ENCODE results near the gene ABHD14A. TPM values are rescaled to one million over a fixed set of nuclear protein-coding genes. Genes with fewer than 3 reads are reported as not detected.

The ABHD14A gene
- total RNA-seq, 3 donors from 2014 or later: 6.3 to 14.8 (median 9.1) TPM

- Histone ChIP-seq H3K4me1 (ENCODE audit: low read depth) (peaks cover 12% of the 10 kb centered on the region), H3K36me3 (ENCODE audit: low read depth) (no peaks in the 10 kb centered on the region), H3K4me3 (no peak overlapping the region), H3K9me3 (no peaks in the 10 kb centered on the region)
- no peak for TF ChIP-seq CTCF (IDR thresholded peaks at IDR 0.05)
- no peak for ATAC-seq
- DNase-seq: peak; percentile 75 to 84 (median 81)
- intact Hi-C loops (cut with DNase I, micrococcal nuclease): no loop called here
These were observed 1.1 kb downstream of the ABHD14A start for GRCh38 chr3:51975852-51976549.

- H3K4me3 ChIP-seq: no peak overlapping the region
- H3K9me3 ChIP-seq: no peaks in the 10 kb centered on the region
- ATAC-seq: no peak
- DNase-seq: peak in 1 of 3 donors; percentile 27
- no peaks in the 10 kb centered on the region for H3K36me3 ChIP-seq (ENCODE audit: low read depth)
- intact Hi-C loops (cut with DNase I, micrococcal nuclease): no loop called here
- peaks cover 24% of the 10 kb centered on the region for H3K4me1 ChIP-seq (ENCODE audit: low read depth)
- TF ChIP-seq CTCF (IDR thresholded peaks at IDR 0.05): no peak
These were observed 2.7 kb downstream of the ABHD14A start for GRCh38 chr3:51977446-51978142.

- no peak for ATAC-seq
- H3K9me3 ChIP-seq: no peaks in the 10 kb centered on the region
- no peak overlapping the region for H3K4me3 ChIP-seq
- H3K4me1 ChIP-seq (ENCODE audit: low read depth): peaks cover 24% of the 10 kb centered on the region
- no peaks in the 10 kb centered on the region for H3K36me3 ChIP-seq (ENCODE audit: low read depth)
- intact Hi-C loops (cut with DNase I, micrococcal nuclease): no loop called here
- DNase-seq: no peak
- TF ChIP-seq CTCF (IDR thresholded peaks at IDR 0.05): no peak
These were observed 3.3 kb downstream of the ABHD14A start for GRCh38 chr3:51978143-51978502.

- DNase-seq: no peak
- intact Hi-C loops (cut with DNase I, micrococcal nuclease): no loop called here
- TF ChIP-seq CTCF (IDR thresholded peaks at IDR 0.05): no peak
- no peak for ATAC-seq
- no peaks in the 10 kb centered on the region for H3K9me3 ChIP-seq
- peaks cover 38% of the 10 kb centered on the region for H3K4me1 ChIP-seq (ENCODE audit: low read depth)
- no peaks in the 10 kb centered on the region for H3K36me3 ChIP-seq (ENCODE audit: low read depth)
- H3K4me3 ChIP-seq: no peak overlapping the region
These were observed 5.4 kb downstream of the ABHD14A start for GRCh38 chr3:51980253-51980652.

- intact Hi-C loops (cut with DNase I, micrococcal nuclease): no loop called here
- no peaks in the 10 kb centered on the region for H3K36me3 ChIP-seq (ENCODE audit: low read depth)
- H3K4me1 ChIP-seq (ENCODE audit: low read depth): peaks cover 39% of the 10 kb centered on the region
- DNase-seq (peak; percentile 72 to 85 (median 83)), ATAC-seq (peak; percentile 77)
- no peaks in the 10 kb centered on the region for H3K9me3 ChIP-seq
- peak overlapping the region; percentile 16 for H3K4me3 ChIP-seq
- peak; percentile 53 for TF ChIP-seq CTCF (IDR thresholded peaks at IDR 0.05)
These were observed 7.5 kb downstream of the ABHD14A start for GRCh38 chr3:51982352-51982837.

Data from mucosa of descending colon (tissue), 3 donors.